NCI-H2107 treated with DMSO at 0.1 percent for 48 hours (cell line): ENCODE data around the gene ERFL.
"Not testable (repeated sequence)": the region's sequence is repeated elsewhere in the genome, so short reads cannot be mapped to it uniquely, and the experiment has no call there.

Experiments used
- DNase-seq: peaks from one replicate; lab custom pipeline; 2025; ENCODE audit not compliant: unreplicated experiment; lab: John Stamatoyannopoulos, UW

ERFL gene

GRCh38 chr19:41944336-41944735 lies 16.1 kb upstream of the ERFL start:
- no peak for DNase-seq

- DNase-seq = no peak
Observed at GRCh38 chr19:41941410-41942202, 13.4 kb upstream of the ERFL start.

- DNase-seq = no peak
Observed at GRCh38 chr19:41940731-41941409, 12.6 kb upstream of the ERFL start.

GRCh38 chr19:41939861-41940730 lies 11.8 kb upstream of the ERFL start:
- no peak for DNase-seq

- DNase-seq = not testable (repeated sequence)
Observed at GRCh38 chr19:41939209-41939608, 11.0 kb upstream of the ERFL start.

GRCh38 chr19:41937525-41938468 lies 9.5 kb upstream of the ERFL start:
- no peak for DNase-seq

- no peak for DNase-seq
Observed at GRCh38 chr19:41936961-41937360, 8.7 kb upstream of the ERFL start.

- DNase-seq = no peak
Observed at GRCh38 chr19:41936416-41936850, 8.2 kb upstream of the ERFL start.

- no peak for DNase-seq
Observed at GRCh38 chr19:41935760-41936415, 7.6 kb upstream of the ERFL start.

- peak; percentile 25 for DNase-seq
Observed at GRCh38 chr19:41934849-41935374, 6.7 kb upstream of the ERFL start.

- DNase-seq = no peak
Observed at GRCh38 chr19:41933693-41934426, 5.6 kb upstream of the ERFL start.

GRCh38 chr19:41932720-41933332 lies 4.6 kb upstream of the ERFL start:
- no peak for DNase-seq

GRCh38 chr19:41932259-41932719 lies 4.0 kb upstream of the ERFL start:
- DNase-seq = no peak

- DNase-seq = no peak
Observed at GRCh38 chr19:41930926-41931592, 2.8 kb upstream of the ERFL start.

- no peak for DNase-seq
Observed at GRCh38 chr19:41930322-41930722, 2.1 kb upstream of the ERFL start.

- no peak for DNase-seq
Observed at GRCh38 chr19:41929536-41930071, 1.4 kb upstream of the ERFL start.

GRCh38 chr19:41928754-41929535 lies 696 bp upstream of the ERFL start:
- DNase-seq = no peak
